Coronary artery (tissue), 2 donors: Measurements from ENCODE around the gene MET.
"Not testable (repeated sequence)": the region's sequence is repeated elsewhere in the genome, so short reads cannot be mapped to it uniquely, and the experiment has no call there.

Experiments
- DNase-seq: peaks from one replicate; pipeline ENCODE4 v3.0.0-alpha.2; 2017; ENCODE audit warnings: low spot score
- H3K27ac ChIP-seq, 2 donors: fragments of 200-600 bp; sonication (generic); one replicate each; pipeline ENCODE4 v1.5.1; 2016 to 2019
- H3K4me3 ChIP-seq: fragments of 200-600 bp; sonication (generic); 2 replicates; pipeline ENCODE4 v1.5.1; 2016; ENCODE audit warnings: mild to moderate bottlenecking, moderate library complexity
- CTCF ChIP-seq: fragments of 200-600 bp; sonication (generic); IDR thresholded peaks from one replicate; pipeline ENCODE4 v1.5.1; 2019; ENCODE audit warnings: antibody characterized with exemption

The MET gene

GRCh38 chr7:116807011-116807560, 135.1 kb downstream of the MET start:
- Histone ChIP-seq H3K27ac (no peak overlapping the region), H3K4me3 (no peak overlapping the region)
- no peak for DNase-seq
- no peak for TF ChIP-seq CTCF

- peak; percentile 28 for TF ChIP-seq CTCF
- DNase-seq = no peak
- Histone ChIP-seq H3K4me3 (no peak overlapping the region), H3K27ac (no peak overlapping the region)
These were observed 137.8 kb downstream of the MET start for GRCh38 chr7:116809636-116810266.

- no peak overlapping the region for H3K4me3 ChIP-seq
- no peak for TF ChIP-seq CTCF
- no peak for DNase-seq
- no peak overlapping the region for H3K27ac ChIP-seq
These were observed 138.5 kb downstream of the MET start for GRCh38 chr7:116810267-116811116.

GRCh38 chr7:116811768-116812167, 139.8 kb downstream of the MET start:
- TF ChIP-seq CTCF = no peak
- no peak overlapping the region for H3K27ac ChIP-seq
- H3K4me3 ChIP-seq = no peak overlapping the region
- DNase-seq = no peak

- DNase-seq = no peak
- no peak overlapping the region for H3K27ac ChIP-seq
- H3K4me3 ChIP-seq = no peak overlapping the region
- TF ChIP-seq CTCF = no peak
These were observed 140.9 kb downstream of the MET start for GRCh38 chr7:116812860-116813259.

- not testable (repeated sequence) for H3K4me3 ChIP-seq, H3K27ac ChIP-seq, DNase-seq
These were observed 141.4 kb downstream of the MET start for GRCh38 chr7:116813371-116813770.

GRCh38 chr7:116815041-116815440, 143.0 kb downstream of the MET start:
- Histone ChIP-seq H3K27ac (no peak overlapping the region), H3K4me3 (no peak overlapping the region)
- TF ChIP-seq CTCF = no peak
- no peak for DNase-seq
